ENCODE data around the gene ABCF3.
"Not testable (repeated sequence)": the region's sequence is repeated elsewhere in the genome, so short reads cannot be mapped to it uniquely, and the experiment has no call there.

The ABCF3 gene, protein sequence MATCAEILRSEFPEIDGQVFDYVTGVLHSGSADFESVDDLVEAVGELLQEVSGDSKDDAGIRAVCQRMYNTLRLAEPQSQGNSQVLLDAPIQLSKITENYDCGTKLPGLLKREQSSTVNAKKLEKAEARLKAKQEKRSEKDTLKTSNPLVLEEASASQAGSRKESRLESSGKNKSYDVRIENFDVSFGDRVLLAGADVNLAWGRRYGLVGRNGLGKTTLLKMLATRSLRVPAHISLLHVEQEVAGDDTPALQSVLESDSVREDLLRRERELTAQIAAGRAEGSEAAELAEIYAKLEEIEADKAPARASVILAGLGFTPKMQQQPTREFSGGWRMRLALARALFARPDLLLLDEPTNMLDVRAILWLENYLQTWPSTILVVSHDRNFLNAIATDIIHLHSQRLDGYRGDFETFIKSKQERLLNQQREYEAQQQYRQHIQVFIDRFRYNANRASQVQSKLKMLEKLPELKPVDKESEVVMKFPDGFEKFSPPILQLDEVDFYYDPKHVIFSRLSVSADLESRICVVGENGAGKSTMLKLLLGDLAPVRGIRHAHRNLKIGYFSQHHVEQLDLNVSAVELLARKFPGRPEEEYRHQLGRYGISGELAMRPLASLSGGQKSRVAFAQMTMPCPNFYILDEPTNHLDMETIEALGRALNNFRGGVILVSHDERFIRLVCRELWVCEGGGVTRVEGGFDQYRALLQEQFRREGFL

DNA sequence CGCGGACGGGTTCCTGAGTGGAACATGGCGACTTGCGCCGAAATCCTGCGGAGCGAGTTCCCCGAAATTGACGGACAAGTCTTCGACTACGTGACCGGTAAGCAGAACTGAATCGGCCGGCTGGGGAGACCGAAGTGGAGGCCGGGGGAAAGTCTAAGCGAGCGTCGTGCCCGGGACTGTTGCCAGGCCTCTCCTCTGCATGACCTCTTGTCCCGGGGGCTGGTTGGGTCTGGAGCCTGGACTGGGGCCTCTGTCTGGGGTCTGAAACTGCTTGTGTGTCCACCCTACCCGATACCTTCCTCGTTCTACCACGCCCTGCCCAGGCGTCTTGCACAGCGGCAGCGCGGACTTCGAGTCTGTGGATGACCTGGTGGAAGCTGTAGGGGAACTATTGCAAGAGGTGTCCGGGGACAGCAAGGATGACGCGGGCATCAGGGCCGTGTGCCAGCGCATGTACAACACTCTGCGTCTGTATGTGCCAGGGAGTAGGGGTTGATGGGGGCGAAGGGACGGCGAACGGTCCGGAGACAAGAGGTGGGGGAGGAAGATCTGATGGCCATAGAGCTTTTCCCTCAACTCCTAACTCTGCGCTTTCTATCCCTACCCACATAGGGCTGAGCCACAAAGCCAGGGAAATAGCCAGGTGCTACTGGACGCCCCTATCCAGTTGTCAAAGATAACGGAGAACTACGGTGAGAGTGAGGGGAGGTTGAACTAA is at the start of gene ABCF3:
ABCF3 (plus strand) TSS at position 16 of the 718 bp plus-strand sequence; CDS start at position 25, 9 bp downstream.
- no peak for DNase-seq

DNA sequence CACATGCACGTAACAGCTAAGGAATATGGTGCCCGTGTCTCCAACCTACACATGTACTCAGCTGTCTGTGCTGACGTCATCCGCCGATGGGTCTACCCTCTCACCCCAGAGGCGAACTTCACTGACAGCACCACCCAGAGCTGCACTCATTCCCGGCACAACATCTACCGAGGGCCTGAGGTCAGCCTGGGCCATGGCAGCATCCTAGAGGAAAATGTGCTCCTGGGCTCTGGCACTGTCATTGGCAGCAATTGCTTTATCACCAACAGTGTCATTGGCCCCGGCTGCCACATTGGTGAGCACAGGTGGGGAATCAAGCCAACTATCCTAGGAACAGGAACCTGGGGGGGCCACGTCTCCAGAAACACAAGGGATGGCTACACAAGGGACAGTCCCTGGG is 45.6 kb upstream of the ABCF3 start:
- DNase-seq: no peak

DNA sequence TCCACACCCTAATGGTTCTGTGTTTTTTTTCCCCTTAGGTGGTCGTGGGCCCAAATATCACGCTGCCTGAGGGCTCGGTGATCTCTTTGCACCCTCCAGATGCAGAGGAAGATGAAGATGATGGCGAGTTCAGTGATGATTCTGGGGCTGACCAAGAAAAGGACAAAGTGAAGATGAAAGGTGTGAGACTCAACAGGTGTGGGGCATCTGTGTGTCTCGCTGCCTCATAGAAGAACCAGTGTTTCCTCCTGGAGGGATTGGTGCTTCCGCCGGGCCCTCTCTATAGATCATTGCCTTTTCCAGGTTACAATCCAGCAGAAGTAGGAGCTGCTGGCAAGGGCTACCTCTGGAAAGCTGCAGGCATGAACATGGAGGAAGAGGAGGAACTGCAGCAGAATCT is 43.8 kb upstream of the ABCF3 start:
- DNase-seq: no peak

DNA sequence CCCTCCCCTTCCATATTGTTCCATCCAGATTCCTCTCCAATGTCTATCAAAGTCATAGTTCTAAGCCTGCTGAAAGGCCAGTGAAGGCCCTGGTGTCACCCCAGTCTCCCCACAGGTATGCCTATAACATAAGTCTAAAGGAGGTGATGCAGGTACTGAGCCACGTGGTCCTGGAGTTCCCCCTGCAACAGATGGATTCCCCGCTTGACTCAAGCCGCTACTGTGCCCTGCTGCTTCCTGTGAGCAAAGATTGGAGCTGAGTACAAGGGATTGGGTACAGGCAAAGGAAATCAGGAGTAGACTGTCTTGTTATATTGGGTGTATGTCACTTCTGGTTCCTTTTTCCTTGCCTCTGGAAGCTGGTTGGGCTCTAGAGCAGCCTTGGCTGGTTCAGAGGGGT is 42.7 kb upstream of the ABCF3 start:
- DNase-seq: no peak

DNA sequence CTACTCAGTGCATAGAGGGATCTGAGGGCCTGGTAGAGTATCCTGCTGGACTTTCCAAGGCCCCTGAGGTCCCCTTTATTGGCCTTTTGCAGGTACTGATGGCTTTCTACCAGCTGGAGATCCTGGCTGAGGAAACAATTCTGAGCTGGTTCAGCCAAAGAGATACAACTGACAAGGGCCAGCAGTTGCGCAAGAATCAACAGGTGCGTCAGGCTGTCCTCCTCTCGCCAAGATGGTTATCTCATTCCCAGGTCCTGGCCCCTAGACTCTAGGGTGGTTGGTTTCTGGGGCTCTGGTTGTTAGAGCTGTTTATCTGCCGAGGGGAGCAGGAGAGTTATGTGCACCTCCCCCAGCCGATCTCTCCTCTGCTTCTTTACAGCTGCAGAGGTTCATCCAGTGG is 41.5 kb upstream of the ABCF3 start:
- DNase-seq: no peak

DNA sequence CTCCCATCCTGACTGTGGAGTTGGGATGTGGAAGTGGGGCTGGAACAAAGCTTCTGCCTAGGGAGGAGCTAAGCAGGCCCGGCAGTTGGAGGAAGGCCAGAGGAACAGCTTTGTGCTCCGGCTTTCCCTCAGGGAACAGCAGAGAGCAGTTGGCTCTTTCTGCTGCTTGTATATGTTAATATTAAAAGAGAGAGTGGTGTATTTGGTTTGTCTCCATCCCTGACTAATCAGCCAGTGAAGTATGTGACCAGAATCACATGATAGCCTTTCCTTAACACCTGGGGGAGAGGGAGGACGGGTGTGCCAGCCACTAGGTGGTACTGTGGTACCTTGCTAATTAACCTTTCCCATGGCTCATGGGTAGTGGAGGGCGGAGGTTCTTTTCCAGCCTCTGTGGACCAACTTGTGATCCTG is 40.9 kb upstream of the ABCF3 start:
- DNase-seq: peak; percentile 23 to 51

DNA sequence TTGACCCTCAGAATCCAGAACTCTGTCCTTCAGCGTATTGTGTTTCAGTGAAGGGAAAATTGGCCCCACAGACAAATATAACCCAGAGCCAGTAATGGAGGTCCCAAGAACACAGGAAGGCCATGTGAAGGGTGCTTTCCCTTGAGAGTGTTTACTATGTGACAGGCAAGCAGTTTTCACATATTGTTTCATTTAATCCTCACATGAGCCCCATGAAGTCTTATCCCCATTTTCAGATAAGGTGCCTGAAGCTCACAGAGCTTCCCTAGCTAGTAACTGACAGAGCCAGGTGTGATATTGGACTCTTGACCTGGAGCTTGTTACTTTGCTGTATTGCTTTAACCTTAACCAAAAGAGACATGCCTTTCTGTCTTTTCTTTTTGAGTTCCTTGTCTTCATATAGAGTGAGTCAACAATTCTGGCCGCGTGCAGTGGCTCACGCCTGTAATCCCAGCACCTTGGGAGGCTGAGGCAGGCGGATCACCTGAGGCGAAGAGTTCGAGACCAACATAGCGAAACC is 40.2 kb upstream of the ABCF3 start:
- no peak for DNase-seq

DNA sequence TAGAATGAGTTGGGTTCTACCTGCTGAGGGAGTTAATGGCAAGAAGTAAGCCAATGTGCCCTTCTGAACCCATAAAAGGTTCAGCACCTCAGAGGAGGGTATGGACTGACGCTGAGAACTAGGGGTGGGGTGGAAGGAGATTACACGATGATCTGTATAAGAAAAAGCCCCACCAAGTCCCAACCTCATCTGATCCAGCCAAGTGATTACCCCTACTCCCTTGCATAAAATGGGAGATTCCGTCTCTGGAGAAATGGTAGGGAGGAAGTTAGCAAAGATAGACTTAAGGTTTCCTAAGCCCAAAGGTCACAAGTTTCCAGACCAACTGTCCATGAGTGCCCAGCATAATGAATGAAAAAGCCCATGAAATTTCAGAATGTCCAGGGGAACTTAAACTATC is 37.9 kb upstream of the ABCF3 start:
- DNase-seq: no peak

DNA sequence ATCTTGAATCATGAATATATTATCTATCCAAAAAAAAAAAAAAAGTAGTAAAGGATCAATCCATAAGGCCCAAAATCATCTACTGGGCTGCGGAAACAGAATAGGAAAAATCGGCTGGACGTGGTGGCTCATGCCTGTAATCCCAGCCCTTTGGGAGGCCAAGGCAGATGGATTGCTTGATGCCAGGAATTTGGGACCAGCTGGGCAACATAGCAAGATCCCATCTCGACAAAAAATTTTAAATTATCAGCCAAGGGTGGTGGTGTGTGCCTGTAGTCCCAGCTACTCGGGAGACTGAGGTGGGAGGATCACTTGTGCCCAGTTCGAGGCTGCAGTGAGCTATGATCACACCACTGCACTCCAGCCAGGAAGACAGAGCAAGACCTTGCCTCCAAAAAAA is 36.9 kb upstream of the ABCF3 start:
- DNase-seq: no peak

DNA sequence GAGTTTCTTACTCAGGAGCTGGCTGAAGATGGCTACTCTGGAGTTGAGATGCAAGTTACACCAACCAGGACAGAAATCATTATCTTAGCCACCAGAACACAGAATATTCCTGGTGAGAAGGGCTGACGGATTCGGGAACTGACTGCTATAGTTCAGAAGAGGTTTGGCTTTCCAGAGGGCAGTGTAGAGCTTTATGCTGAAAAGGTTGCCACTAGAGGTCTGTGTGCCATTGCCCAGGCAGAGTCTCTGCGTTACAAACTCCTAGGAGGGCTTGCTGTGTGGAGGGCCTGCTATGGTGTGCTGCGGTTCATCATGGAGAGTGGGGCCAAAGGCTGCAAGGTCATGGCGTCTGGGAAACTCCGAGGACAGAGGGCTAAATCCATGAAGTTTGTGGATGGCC is 36.2 kb upstream of the ABCF3 start:
- DNase-seq: not testable (repeated sequence)

DNA sequence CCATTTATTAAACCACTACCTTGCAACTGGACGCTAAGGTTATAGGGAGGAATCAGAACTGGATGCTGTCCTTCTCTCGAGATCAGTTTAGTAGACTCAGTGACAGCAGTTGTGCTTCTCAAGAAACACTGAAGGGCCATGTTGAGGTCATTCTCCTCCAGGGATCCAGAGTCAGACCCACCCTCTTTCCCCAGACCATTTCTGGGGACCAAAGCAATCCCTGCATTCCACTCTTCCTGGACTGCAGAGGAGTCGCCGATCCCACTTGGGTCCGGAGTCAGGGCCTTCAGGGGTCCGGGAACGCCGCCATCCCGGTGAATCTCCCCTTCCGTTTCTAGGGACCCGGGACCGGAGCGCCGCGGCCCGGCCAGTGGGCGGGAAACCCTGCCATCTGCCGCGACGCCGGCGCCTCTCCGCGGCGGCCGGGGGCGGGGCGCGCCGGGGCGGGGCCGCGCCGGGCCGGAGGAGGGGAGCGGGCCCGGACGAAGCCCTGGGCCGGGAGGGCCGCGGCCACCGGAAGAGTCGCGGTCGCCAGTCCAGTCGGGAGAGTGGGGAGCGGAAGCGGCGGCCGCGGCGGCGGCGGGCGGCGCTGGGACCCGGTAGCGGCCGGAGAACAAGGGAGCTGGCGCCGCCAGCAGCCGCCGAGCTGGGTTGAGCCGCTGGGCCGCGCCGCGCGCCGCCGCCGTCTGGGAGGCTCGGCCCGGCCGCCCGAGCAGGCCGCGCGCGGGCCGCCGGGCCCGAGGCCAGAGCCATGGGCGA is 30.9 kb upstream of the ABCF3 start, which contains the start of gene DVL3:
DVL3 (plus strand) TSS at position 493 of the 759 bp plus-strand sequence; CDS start at position 752, 259 bp downstream.
- DNase-seq: peak; percentile 37 to 61

DNA sequence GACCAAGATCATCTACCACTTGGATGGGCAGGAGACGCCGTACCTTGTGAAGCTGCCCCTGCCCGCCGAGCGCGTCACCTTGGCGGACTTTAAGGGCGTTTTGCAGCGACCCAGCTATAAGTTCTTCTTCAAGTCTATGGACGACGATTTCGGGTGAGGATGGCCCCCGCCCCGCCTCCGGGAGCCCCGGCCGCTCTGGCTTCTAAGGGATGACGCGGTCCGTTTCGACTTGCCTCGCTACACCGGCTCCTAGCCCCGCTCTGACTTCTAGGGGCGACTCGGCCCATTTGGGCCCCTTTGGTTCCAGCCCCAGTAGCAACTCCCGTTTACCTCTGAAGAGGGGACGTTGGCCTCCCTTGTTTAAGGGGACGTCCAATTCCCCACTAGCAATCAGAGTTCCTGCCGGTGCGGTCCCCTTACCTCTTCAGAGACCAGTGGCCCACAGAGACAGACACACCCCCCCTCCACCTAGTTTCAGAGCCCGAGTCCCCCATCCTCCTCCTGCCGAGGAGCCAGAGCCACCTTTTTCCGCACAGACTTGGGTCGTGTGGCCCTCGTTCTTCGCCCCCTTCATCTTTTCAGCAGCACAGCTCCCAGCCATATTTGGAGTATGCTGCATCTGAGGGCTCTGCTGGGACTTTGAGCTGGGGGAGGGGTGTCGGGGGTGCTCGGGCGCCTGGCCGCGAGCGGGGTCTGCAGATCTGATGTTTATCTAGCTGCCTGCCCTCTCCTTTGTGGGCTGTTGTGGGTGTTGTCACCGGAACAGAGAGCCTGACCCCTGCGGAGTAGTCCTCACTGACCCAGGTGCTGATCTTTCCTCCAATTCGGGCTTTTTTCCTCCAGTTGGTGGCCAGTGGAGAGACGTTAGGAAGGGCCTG is 30.1 kb upstream of the ABCF3 start:
- peak; percentile 19 to 33 for DNase-seq

DNA sequence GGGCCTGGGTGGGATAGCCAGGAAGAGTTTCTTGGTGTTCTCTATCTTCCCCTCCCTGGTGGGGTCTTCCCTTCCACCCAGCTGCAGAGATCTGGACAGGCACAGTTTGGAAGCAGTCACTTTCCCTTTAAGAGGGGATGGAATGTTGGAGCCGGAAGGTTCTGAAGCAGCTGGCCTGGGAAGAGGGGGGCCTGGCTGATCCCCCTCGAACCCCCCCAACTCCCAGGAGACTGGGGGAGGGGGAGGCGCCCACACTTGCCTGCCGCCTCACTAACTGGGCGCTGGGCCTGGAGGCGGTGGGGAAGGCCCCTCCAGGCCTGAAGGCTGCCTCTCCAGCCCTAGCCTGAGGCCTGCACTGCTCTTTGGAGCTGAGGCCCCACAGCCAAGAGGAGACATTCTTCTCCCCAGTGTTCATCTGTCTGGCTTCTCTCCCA is 29.5 kb upstream of the ABCF3 start:
- DNase-seq: no peak

DNA sequence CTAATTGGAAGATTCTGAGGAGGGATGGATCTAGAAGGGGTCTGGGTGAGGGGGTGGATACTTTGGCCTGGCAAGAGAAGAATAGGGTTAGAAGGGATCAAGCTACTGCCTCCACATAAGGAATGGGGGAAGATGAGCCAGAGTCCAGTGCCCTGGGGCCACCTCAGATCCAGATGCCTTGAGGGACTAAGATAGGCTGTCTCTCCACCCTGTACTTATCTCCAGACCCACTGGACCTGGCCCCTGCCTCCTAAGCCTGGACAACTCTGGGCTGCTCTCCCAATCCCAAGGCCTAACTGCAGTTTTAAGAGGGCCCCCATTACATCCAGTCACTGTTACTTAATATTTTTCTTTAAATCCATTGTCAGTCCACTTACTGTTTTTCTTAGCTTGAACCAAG is 28.8 kb upstream of the ABCF3 start:
- no peak for DNase-seq

DNA sequence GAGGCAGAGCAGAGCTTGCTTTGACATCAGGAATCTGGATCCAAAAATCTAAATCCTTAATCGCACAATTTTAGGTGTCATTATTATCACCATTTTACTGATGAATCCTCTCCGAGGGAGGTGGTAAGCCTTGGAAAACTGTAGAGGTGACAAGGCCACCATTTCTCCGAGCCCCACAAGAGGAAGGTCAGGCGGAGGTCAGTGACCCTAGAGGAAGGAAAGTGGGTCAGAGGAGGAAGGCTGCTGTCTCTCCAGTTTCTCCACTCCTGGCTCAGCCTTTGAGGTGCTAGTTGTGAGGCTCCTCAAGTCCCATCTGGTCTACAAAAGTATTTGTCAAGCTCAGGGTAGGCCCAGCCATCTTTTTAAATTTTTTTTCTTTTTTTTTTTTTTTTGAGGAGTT is 27.6 kb upstream of the ABCF3 start:
- no peak for DNase-seq

DNA sequence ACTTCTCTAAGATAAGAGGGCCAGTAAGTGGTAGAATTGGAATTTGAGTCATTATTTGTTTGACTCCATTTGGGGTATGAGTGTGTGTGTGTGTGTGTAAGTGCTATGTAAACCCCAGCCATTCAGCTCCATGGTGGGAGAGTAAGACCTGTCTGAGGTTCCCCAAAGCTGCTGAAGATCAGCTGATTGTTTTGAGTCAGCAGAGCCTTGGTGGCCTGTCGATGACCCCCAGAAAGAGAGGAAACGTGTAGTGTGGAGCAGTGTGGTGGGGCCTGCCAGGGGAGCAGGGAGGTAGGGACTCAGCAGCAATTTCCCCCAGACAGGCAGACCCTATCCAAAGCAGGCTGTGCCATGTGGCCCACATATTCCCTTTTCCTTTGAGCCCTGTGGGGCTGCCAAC is 25.5 kb upstream of the ABCF3 start:
- DNase-seq: no peak

DNA sequence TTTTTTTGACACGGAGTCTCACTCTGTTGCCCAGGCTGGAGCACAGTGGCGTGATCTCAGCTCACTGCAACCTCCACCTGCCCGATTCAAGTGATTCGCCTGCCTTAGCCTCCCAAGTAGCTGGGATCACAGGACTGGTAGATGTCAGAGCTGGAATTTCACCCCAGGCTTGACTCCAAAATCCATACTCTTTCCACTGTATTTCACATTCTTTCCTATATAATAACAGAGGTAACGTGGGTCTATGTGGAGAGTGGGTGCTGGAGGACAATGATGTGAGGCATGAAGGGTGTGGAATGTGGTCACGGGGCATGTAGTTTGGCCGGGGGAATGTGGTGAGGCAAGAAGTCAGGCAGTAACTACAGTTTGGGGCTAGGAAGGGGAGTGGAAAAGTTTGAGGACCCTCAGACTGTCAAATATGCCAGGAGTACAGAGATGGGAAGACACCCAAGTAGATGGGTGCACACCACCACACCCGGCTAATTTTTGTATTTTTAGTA is 23.4 kb upstream of the ABCF3 start:
- DNase-seq: not testable (repeated sequence)

DNA sequence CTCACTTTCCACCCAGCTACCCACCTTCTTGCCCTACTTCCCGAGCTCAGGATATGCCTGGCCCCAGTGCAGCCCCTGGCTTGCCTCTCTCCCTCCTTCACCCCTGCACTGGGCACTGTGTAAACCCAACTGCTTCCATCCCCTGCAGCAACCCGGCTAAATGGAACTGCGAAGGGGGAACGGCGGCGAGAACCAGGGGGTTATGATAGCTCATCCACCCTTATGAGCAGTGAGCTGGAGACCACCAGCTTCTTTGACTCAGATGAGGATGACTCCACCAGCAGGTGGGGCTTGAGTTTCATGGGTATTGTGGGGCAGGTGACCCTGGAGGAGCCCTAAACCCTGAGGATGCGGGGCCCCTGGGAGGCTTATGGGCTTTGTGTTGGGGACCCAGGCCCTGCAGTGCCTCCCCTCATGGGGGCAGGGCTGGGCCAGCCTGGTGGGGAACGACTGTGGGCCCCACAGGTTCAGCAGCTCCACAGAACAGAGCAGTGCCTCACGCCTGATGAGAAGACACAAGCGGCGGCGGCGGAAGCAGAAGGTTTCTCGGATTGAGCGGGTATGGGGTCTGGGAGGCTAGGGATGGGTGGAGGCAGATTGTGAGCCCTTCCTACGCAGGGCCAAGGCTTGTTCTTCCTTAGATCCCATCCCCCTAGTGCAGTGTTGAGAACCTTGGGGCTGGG is 21.2 kb upstream of the ABCF3 start:
- no peak for DNase-seq

DNA sequence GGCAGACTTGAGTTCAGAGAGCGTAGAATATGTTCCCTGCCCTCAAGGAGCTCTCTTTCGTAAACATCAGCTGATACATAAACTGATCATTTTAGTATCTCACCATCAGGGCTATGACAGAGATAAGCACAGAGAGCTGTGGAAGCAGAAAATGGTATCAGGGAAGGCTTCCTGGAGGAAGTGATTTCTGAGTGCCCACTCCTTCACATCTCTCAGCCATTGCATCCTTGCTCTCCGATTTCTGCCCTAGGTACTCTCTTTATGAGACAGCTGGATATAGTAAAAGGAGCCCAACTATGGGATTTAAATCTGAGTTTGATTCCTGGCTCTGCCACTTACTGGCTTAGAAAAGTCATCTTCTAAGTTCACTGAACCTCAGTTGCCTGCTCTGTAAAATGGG is 20.5 kb upstream of the ABCF3 start:
- DNase-seq: no peak

DNA sequence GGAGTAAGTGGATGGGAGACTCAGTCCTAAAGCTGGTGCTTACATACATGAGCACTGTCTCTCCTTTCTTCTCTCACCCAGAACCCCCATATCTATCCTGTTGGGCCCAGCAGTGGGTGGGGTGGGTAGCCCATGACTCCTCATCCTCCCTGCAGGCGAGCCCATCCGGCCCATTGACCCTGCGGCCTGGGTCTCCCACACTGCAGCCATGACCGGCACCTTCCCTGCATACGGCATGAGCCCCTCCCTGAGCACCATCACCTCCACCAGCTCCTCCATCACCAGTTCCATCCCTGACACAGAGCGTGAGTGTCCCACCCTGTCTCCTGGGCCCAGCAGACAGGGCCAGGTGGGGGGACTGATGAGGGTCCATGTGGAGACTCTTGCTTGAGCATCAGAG is 19.3 kb upstream of the ABCF3 start:
- no peak for DNase-seq

DNA sequence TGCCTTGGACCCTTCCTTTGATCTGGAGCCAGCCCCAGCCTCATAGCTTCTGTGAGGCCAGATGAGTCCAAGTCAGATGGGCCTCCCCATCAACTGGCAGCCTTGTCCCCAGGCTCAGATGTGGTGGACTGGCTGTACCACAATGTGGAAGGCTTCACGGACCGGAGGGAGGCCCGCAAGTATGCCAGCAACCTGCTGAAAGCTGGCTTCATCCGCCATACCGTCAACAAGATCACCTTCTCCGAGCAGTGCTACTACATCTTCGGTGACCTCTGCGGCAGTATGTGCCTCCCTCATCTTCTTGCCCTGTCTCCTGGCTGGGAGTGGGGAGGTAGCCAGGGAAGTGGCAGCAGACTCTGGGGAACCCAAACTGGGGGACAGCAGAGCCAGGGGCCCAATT is 18.2 kb upstream of the ABCF3 start:
- DNase-seq: no peak

Data from CD4-positive, alpha-beta T cell treated with Interferon alpha-2 for 1 hour (primary cell).